PC-9 (cell line): ENCODE measurements around the gene EIF2S2. TPM values are rescaled to one million over a fixed set of nuclear protein-coding genes. Genes with fewer than 3 reads are reported as not detected.

Source experiments
- BruUV-seq: library from RNA; stranded (reverse); fragments of 400-500 nt; replicated peaks from 2 replicates; lab custom pipeline; 2021; lab: Mats Ljungman, UMichigan
- CTCF ChIA-PET: fragments of 300-600 bp; sonication (Branson Sonifier 250); formaldehyde crosslinking; loops from one replicate; lab custom pipeline; 2022; ENCODE audit warnings: antibody characterized with exemption; lab: Charles Lee
- POLR2A ChIA-PET: fragments of 300-600 bp; sonication (Branson Sonifier 250); formaldehyde crosslinking; loops from one replicate; lab custom pipeline; 2022; ENCODE audit warnings: antibody characterized with exemption; ENCODE audit not compliant: unreplicated experiment; lab: Charles Lee
- DNase-seq, 2 experiments: peaks; one replicate each; pipeline versions ENCODE4 v3.0.0 to v3.0.0-alpha.2; 2015 to 2022; ENCODE audit warnings: mixed read lengths in 1 of 2
- H2AFZ ChIP-seq: fragments of 200-600 bp; sonication (generic); 2 replicates; pipeline ENCODE4 v1.8.1; 2017; ENCODE audit warnings: antibody characterized with exemption
- H3F3A ChIP-seq: fragments of 200-600 bp; sonication (generic); 2 replicates; pipeline ENCODE4 v1.8.1; 2017; ENCODE audit warnings: antibody characterized with exemption, mild to moderate bottlenecking, low read depth; ENCODE audit not compliant: insufficient read depth
- H3K27ac ChIP-seq: fragments of 200-600 bp; sonication (generic); 2 replicates; pipeline ENCODE4 v1.6.1; 2016; ENCODE audit warnings: mixed run types
- H3K27me3 ChIP-seq: fragments of 200-600 bp; sonication (generic); 2 replicates; pipeline ENCODE4 v1.6.1; 2016; ENCODE audit warnings: low read depth, mixed run types; ENCODE audit not compliant: insufficient read depth
- H3K36me3 ChIP-seq: fragments of 200-600 bp; sonication (generic); 2 replicates; pipeline ENCODE4 v1.6.1; 2016; ENCODE audit warnings: low read depth, mixed run types
- H3K4me1 ChIP-seq: fragments of 200-600 bp; sonication (generic); replicated peaks from 2 replicates; pipeline ENCODE4 v1.6.1; 2016; ENCODE audit warnings: mixed run types; ENCODE audit not compliant: insufficient read depth
- H3K4me2 ChIP-seq: fragments of 200-600 bp; sonication (generic); 2 replicates; pipeline ENCODE4 v1.6.1; 2017; ENCODE audit warnings: mixed run types
- H3K4me3 ChIP-seq: fragments of 200-600 bp; sonication (generic); 2 replicates; pipeline ENCODE4 v1.6.1; 2016; ENCODE audit warnings: mixed run types
- H3K79me2 ChIP-seq: fragments of 200-600 bp; sonication (generic); 2 replicates; pipeline ENCODE4 v1.6.1; 2017; ENCODE audit warnings: low read depth, mixed run types
- H3K9me2 ChIP-seq: fragments of 200-600 bp; sonication (generic); 2 replicates; pipeline ENCODE4 v1.8.1; 2017; ENCODE audit warnings: mild to moderate bottlenecking; ENCODE audit not compliant: insufficient read depth
- H3K9me3 ChIP-seq: fragments of 200-600 bp; sonication (generic); 2 replicates; pipeline ENCODE4 v1.8.1; 2016; ENCODE audit warnings: low read depth; ENCODE audit not compliant: insufficient read depth
- H4K20me1 ChIP-seq: fragments of 200-600 bp; sonication (generic); 2 replicates; pipeline ENCODE4 v1.8.1; 2017; ENCODE audit not compliant: insufficient read depth
- EZH2 ChIP-seq: fragments of 200-600 bp; sonication (generic); IDR thresholded peaks from 2 replicates; pipeline ENCODE4 v1.8.0; 2017; ENCODE audit warnings: antibody characterized with exemption, low read depth
- intact Hi-C: fragments of 100-400 bp; cut with micrococcal nuclease; formaldehyde crosslinking; loops from one replicate; pipeline ENCODE4 v1.10.0; 2022; ENCODE audit not compliant: unreplicated experiment
- total RNA-seq: library from RNA; stranded (reverse); gene quantifications from 2 replicates; pipeline ENCODE4 v1.2.3, GENCODE V29; 2021
- TF ChIP-seq, protein P1 (sequence below): fragments of 200-600 bp; sonication (generic); conservative IDR thresholded peaks from 2 replicates; pipeline ENCODE4 v1.6.1; 2017; ENCODE audit warnings: mixed run types, antibody characterized with exemption, mild to moderate bottlenecking, moderate library complexity

Gene EIF2S2
- total RNA-seq, 1 experiment from 2014 or later = 162 TPM

DNA sequence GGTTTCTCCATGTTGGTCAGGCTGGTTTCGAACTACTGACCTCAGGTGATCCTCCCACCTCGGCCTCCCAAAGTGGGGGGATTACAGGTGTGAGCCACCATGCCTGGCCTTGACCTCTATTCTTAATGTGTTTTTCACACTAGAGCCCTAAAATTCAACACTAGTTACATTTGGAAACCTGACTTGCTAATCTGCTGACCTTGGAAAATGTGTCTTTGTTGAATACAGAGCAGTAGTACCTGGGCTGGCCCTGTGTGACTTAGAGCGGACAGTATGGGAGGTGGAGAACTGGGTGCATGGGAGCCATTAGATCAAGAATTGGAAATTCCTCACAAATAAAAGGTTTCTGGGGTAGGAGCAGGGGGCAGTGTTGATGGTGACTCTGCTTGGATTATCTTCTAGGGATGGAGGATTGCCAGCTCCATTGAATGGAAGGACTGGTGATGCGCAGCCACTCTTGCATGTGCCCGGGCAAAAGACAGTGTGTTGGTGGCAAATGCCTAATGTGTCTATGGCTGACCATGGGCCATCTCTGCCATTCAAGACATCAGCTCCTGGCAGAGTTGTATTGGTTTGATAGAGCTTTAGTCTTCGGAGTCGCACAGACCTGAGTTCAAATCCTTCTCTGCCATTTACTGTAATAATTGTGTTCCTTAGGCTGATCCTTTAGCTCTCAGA, 64.9 kb downstream of the EIF2S2 start:
- ChIA-PET POLR2A (no interaction called here), CTCF (no interaction called here)
- intact Hi-C loops = no loop called here
- H2AFZ ChIP-seq = no peak overlapping the region
- peaks cover 38% of the 10 kb centered on the region for H3K79me2 ChIP-seq
- no peaks in the 10 kb centered on the region for H3K9me2 ChIP-seq
- no TSS peak for BruUV-seq
- H3K27me3 ChIP-seq = no peaks in the 10 kb centered on the region
- H3K27ac ChIP-seq = no peak overlapping the region
- no peak overlapping the region for H3K4me3 ChIP-seq
- TF ChIP-seq, protein P1, sequence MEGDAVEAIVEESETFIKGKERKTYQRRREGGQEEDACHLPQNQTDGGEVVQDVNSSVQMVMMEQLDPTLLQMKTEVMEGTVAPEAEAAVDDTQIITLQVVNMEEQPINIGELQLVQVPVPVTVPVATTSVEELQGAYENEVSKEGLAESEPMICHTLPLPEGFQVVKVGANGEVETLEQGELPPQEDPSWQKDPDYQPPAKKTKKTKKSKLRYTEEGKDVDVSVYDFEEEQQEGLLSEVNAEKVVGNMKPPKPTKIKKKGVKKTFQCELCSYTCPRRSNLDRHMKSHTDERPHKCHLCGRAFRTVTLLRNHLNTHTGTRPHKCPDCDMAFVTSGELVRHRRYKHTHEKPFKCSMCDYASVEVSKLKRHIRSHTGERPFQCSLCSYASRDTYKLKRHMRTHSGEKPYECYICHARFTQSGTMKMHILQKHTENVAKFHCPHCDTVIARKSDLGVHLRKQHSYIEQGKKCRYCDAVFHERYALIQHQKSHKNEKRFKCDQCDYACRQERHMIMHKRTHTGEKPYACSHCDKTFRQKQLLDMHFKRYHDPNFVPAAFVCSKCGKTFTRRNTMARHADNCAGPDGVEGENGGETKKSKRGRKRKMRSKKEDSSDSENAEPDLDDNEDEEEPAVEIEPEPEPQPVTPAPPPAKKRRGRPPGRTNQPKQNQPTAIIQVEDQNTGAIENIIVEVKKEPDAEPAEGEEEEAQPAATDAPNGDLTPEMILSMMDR = no peak
- no peak for TF ChIP-seq EZH2
- H3F3A ChIP-seq = no peaks in the 10 kb centered on the region; the same call in none of the 2 replicates
- peaks cover 61% of the 10 kb centered on the region for H4K20me1 ChIP-seq
- H3K4me1 ChIP-seq = no peaks in the 10 kb centered on the region
- H3K4me2 ChIP-seq = no peak overlapping the region
- DNase-seq = no peak
- H3K36me3 ChIP-seq = no peaks in the 10 kb centered on the region
- no peaks in the 10 kb centered on the region for H3K9me3 ChIP-seq

DNA sequence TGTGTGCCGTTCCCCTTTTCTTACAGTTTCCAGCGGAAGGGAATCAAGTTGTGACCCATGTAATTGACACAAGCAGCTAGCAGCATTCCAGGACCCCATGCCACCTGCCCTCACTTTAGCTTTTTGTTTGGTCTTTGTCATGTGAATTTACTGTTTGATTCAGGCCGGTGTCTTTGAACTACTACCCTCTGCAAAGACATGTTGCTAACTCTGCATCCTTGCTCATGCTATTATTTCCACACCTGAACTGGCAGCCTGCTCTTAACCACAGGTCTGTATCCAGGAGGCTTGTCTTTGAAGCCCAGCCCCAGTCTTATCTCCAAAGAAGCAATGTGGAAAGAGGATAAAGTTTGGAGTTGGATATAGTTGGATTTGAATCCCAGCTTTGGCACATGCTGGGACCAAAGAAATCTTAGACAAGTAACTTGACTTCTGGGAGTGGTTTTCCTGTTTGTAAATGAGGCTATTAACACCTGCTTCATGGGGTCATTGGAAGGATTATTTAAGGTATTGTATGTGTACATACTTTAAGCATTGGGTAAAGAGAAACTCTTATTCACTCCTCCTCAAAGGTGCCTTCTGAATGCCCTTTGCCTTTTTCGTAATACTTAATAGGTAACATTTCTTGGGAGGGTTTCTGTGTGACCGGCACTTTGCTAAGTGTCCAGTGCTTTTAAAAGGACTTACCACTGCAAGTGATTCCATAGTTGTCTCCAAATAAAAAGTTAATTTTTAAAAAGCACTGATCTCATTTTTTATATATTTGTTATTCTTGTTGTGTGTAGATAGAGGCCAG, 65.9 kb downstream of the EIF2S2 start:
- Histone ChIP-seq H3F3A (no peaks in the 10 kb centered on the region; the same call in none of the 2 replicates), H4K20me1 (peaks cover 52% of the 10 kb centered on the region), H3K27me3 (no peaks in the 10 kb centered on the region), H2AFZ (no peak overlapping the region), H3K79me2 (peaks cover 48% of the 10 kb centered on the region), H3K36me3 (no peaks in the 10 kb centered on the region), H3K4me3 (no peak overlapping the region), H3K9me2 (no peaks in the 10 kb centered on the region), H3K9me3 (no peaks in the 10 kb centered on the region), H3K4me1 (no peaks in the 10 kb centered on the region), H3K27ac (no peak overlapping the region), H3K4me2 (no peak overlapping the region)
- ChIA-PET CTCF (no interaction called here), POLR2A (no interaction called here)
- DNase-seq = no peak
- intact Hi-C loops = no loop called here
- TF ChIP-seq, protein P1 = no peak
- TF ChIP-seq EZH2 = no peak
- no TSS peak for BruUV-seq

DNA sequence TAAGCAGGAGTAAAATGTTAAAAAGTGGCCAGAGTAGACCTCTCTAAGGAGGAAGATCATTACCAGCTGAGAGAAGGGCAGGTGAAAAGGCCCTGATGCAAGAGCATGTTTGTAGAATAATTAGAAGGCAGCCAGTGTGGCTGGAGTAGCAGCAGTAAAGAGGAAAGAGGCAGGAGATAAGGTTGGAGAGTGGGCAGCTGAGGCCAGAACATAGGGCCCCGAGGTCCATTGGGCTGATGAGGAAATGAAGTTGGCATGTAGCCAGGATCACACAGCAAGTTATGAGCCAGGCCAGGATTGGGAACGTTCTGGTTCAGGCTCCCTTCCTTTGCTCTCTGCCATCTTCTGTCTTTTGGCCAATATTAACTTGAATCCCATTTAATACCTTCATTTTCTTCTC, 66.7 kb downstream of the EIF2S2 start:
- H3K36me3 ChIP-seq = no peaks in the 10 kb centered on the region
- BruUV-seq = no TSS peak
- CTCF ChIA-PET = no interaction called here

More for the DNA sequence above, 66.7 kb downstream of the EIF2S2 start:
- H3K27me3 ChIP-seq = no peaks in the 10 kb centered on the region
- no peaks in the 10 kb centered on the region for H3K9me3 ChIP-seq
- H4K20me1 ChIP-seq = peaks cover 43% of the 10 kb centered on the region; the same call in 1 of the 2 replicates
- TF ChIP-seq EZH2 = no peak
- TF ChIP-seq, protein P1 = no peak
- POLR2A ChIA-PET = no interaction called here
- H3K4me3 ChIP-seq = no peak overlapping the region
- no peaks in the 10 kb centered on the region for H3K4me1 ChIP-seq
- H3K27ac ChIP-seq = no peak overlapping the region
- intact Hi-C loops = no loop called here
- no peaks in the 10 kb centered on the region; the same call in none of the 2 replicates for H3F3A ChIP-seq
- no peak overlapping the region for H3K4me2 ChIP-seq
- no peak overlapping the region for H2AFZ ChIP-seq
- H3K9me2 ChIP-seq = no peaks in the 10 kb centered on the region
- DNase-seq = no peak
- peaks cover 48% of the 10 kb centered on the region for H3K79me2 ChIP-seq
